Suppressor macrophage treated with lipopolysaccharide for 4 hours (primary cell): Measurements from ENCODE around the gene WNT9B.

Experiments used
- DNase-seq: peaks from one replicate; pipeline ENCODE4 v3.0.0-alpha.2; 2020

WNT9B gene, protein sequence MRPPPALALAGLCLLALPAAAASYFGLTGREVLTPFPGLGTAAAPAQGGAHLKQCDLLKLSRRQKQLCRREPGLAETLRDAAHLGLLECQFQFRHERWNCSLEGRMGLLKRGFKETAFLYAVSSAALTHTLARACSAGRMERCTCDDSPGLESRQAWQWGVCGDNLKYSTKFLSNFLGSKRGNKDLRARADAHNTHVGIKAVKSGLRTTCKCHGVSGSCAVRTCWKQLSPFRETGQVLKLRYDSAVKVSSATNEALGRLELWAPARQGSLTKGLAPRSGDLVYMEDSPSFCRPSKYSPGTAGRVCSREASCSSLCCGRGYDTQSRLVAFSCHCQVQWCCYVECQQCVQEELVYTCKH

DNA sequence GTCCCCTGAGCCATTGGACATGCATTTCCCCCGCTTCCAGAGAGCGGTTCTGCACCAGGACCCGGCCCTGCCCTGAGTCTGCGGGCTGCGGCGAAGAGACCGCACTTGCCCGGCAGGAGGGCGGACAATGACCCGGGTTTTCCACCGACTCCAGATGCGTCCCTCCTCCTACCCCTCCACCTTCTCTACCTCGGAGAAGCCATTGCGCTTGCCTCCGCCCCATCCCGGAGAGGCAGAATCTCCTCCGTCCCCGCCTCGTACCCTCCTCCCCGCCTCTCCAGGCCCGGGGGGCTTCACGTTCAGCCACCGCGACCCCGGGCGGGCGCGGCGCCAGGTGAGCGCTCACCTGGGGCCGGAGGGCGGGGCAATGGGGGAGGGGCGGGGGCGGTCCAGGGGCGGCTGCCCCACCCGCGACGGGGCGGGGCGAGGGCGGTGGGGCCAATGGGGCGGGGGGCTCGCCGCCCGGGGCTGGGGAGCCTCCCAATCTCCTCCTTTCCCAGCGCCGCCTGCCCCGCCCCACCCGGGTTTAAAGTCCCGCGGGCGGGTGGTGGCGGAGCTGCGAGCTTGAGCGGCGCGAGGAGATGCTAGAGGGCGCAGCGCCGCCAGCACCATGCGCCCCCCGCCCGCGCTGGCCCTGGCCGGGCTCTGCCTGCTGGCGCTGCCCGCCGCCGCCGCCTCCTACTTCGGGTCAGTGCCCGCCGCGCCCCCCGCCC, at the start of gene WNT9B:
WNT9B (plus strand) TSS at position 555 of the 713 bp plus-strand sequence; CDS start at position 611, 56 bp downstream.
- no peak for DNase-seq

DNA sequence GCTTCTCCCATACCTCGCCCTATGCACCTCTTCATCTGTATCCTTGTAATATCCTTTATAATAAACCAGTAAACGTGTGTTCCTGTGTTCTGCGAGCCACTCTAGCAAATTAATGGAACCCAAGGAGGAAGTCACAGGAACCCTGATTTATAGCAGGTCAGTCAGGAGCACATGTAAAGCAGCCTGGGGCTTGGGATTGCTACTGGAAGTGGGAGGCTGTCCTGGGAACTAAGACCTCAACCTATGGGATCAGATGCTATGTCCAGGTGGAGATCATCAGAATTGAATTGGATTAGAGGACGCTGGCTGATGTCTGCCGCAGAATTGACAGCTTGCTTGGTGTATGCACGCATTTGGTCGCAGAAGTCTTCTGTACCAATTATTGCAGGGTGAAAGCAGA, 48.6 kb upstream of the WNT9B start:
- DNase-seq, result no peak

DNA sequence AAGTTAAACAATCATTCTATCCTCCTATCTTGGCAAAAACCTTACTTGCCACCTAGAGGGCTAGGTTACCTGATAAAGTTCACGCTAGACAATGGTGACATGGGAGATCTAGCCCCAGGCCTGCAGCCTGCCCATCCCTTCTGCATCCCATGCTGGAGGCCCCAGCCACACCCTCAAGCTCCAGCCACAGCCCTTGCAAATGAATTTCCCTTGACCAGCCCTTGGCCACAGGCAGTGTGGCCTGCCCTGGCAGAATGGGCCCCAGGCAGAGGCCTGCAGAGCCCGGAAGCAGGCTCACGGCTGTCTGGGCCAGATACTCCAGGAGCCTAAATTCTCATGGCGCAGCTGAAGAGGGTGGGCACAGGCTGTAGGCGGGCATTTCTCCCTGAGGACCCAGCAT, 47.8 kb upstream of the WNT9B start:
- no peak for DNase-seq

DNA sequence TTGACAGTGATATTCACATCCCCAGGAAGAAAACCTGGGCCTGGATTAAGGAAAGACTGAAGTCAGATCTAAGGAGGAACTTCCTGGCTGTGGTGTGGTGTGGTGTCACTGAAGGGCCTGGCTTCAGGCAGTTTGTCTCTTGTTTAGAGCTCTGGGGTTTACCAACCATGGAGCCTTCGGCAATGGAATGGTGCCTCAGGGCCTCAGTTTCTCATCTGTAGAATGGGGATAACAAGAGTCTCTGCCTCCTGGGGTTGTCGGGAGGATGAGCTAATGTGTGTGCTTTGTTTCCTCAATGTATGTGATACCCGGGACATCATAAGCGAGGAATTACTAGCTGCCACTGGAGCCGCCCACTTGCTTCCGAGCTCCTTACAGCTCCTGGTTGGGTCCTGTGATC, 45.6 kb upstream of the WNT9B start:
- DNase-seq, result no peak

DNA sequence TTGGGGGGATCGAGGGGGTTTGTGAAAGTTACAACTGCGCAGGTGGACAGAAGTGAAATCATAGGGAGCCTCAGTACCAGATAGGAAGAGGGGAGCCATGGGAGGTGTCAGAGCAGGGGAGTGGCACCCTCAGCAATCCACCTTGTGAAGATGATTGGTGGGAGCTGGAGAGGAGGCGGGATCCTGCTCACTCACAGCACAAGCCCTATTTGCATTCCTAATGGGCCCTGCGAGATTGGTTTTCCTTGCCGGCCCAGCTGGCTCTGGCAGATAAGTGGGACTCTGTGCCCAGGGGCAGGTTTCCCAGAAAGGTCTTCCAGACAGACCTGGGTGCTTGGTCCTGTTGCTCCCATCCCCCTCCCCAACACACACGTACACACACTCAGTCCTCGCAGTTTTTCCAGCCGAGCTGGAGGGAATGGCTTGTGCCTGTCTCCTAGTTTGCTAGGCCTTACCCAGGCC, 42.2 kb upstream of the WNT9B start:
- DNase-seq, result no peak

DNA sequence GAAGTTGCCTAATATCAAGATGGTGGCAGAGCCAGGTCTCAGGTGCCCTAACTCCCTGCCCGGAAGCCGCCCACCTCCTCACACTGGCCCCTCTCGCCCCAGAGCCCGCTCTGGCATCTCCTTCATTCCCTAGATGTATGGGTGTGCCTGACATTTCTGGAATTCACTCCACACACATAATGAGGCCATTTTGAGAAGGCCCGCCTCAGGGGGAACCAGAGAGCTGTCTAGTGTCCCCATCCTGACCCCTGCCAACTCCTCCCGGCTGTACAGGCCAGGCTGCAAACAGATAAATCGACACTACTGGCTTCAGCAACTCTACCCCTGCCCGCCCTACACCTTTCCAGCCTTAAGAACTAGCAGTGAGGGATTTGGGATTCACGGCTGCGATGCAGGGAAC, 40.5 kb upstream of the WNT9B start:
- DNase-seq, result no peak

DNA sequence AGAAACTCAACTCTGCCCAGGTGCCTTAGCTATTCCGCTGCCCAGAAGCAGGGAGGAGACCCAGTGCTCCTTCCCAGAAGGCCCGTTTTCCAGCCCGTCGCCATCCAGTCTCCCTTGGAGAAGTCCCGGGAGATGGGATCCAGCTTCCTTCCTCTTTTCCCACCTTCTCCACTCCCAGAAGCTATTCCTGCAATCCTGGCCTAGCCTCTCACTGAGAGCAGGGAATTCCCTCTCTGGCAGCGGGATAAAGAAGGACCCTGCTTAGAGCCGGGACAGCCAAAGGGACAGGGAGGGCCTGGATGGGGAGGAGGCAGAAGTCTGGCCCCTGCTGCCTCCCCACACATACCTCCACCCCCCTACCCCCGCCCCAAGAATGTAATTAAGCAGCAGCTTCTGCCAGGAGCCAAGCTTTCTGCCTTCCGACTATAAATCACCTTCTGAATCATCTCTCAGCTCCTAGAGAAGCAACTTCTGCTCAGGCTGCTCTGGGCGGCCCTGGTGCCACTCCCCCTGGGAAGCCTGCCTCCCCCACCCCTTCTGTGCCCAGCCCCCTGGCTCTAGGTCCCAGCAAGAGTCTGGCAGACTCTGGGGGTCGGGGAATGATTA, 39.3 kb upstream of the WNT9B start:
- DNase-seq, result no peak

DNA sequence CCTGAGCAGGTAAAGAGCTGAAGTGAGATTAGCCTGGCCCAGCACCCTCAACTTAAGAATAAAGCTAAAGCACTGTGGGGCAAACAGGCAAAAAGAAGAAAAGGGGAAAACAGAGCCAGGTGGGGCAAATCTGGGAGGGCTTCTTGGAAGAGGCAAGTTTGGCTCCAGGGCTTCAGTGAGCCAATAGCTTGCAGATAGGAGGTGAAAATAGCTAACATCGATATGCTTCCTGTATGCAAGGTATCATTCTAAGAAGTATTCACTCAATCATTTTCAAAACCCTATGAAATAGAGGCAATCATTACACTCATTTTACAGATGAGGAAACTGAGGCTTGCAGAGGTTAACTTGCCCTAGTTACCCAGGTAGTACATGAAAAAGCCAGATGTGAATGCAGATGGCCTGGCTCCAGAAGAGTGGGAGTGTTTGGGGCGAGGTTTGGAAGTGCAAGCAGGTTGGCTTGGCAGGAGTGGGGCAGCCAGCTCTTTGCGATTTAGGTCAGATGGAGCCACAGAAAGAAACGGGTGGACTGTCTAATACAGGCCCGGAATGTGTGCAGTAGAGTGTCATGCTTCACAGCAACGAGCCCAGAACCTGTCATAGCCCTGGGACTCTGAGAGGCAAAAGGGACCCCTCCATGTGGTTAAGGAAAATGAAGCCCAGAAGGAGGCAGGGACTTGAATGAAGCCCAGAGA, 38.6 kb upstream of the WNT9B start:
- DNase-seq, result no peak

DNA sequence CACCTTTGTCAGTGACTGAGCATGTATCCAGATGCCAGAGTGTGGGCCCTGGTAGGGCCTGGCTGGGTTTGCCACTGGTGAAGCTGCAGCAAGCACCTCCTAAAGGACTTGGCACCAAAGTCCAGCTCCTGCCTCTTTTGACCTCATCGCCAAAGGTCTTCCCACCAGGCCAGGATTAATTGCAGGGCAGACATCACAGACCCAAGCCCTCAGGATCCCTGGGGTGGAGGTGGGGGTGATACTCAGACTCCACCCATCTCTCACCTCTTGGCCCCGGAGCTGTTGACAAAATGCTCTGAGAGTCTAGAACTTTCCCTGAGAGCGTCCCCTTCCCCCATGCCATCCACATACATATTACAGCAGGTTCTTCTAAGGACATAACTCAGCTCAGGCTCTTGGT, 37.5 kb upstream of the WNT9B start:
- DNase-seq, result no peak

DNA sequence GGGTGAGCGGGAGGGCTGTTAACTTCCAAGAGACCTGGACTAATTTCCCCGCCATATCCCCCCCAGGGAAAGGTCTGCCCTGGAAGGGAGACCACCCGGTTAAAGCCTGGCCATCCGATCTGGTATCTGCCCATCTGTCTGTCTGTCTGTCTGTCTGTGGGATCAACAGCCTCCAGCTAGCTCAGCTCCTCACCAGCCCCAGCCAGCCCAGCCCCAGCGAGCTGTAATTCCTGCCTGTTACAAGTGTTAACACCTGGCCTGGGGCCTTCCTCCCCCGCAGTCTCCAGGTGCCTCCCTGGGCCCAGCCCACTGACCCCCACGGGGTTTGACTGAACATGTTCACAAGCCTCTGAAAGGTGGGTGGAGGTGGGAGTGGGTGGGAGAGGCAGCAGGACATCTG, 36.9 kb upstream of the WNT9B start:
- no peak for DNase-seq

DNA sequence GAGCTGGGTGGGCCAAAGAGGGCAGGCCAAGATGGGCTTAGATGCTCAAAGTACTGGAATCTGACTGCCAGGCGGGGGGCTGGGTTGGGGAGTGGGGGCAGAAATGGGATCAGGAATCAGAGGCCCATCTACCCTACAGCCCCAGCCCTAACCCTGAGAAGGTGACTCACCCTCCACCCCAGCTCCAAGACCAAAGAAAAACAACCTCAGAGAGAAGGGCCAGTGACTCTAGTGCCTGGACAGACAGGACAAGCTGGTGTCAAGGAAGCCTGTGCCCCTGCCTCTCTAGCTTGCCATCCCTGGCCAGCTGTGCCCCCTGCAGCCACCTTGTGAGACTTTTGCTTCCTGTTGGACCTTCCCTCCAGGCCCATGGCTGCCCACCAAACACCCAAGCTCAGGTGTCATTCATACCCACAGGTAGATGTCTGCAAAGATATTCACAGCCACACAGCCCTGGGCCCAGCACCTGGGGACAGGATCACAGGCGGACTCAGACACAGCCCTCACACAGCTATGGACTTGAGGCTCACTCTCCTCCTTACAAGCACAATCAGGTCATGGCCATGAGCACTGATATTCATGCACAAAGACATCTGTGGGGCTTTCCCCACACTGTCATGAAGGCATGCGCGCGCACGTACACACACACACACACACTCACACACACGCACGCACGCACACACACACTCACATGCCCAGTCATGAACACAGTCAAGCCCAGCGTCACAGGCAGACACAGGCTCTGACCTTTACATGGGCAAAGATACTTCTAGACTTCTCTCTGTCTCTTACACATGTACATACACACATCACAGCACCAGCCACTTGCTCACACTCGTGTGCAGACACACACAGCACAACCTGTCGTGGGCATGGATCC, 35.7 kb upstream of the WNT9B start:
- DNase-seq, result no peak

DNA sequence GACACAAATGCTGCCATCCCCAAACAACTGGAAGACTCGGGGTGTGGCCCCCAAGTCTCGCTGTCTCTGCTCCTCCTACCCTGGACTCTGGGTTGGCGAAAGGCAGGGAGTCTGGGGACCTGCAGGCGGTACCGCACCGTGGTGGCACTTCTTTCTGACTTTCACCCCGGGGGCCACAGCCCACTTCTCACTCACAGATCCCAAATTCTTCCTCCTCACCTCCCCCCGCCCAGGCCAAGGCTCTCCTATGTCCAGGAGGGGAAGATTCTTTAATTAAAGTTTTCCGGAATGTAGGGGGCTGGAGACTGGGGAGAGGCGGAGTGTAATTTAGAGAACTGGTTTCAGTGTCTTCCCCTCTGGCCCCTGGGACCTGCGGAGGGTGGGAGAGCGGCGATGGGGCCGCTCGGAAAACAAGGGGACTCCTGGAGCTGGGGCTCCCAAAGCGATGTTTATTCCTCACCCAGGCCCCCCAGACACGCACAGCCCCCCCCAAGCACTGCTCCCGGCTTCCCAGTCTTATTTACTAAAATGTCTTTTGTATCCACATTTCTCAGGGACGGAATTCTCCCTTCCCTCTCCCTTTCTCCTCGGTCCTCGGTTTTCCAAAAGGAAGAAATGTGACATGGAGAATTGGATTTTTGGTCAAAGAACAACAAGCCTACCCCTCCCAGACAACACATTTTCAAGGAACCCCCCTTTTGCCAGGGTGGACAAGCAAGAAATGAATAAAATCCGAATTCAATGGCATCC, 34.1 kb upstream of the WNT9B start:
- DNase-seq, result no peak

DNA sequence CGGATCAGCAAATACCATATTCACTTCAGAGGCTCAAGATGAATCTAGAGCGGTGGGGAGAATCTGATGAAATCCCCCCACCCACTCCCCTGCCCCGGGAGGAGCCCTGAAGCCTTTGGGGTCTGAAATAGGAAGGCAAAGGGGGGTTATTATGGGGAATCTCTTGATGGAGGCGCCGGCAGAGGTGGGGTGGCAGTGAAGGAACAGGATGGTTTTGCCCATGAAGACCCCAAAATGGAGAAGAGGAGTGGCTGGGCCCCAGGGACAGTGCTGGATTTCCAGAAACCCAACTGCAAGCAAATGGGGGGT, 33.5 kb upstream of the WNT9B start:
- no peak for DNase-seq

DNA sequence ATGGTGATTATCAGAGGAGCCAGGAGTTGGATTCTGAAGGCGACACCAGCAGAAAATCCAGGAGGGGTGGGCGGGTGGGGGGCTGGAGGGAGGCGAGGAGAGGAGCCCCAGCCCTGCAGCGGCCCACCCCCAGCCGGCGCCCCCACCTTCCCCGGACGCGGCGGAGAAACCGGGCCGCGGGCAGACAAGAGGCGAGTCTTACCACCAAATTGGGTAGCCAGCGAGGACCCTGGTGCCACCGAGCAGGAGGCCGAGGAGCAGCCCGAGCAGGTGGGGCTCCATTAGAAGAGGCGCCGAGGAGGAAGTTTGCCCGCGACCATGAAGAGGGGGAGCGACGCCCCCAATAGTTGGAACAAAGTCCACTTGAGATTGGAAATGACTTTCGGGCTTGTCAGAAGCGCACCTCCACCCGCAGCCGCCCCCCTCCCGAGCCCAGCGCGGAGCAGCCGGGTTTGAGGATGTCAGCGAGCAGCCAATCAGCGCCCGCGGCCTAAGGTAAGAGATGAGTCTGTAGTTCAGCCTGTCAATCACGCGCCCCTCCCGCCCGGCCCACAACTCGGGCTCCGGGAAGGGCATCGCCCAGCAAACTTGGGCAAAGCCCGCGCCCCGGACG, 33.0 kb upstream of the WNT9B start, which contains the start of gene WNT3:
WNT3 (minus strand) TSS at position 377 of the 613 bp plus-strand sequence; CDS start at position 282, 95 bp downstream.
- peak; percentile 15 for DNase-seq

DNA sequence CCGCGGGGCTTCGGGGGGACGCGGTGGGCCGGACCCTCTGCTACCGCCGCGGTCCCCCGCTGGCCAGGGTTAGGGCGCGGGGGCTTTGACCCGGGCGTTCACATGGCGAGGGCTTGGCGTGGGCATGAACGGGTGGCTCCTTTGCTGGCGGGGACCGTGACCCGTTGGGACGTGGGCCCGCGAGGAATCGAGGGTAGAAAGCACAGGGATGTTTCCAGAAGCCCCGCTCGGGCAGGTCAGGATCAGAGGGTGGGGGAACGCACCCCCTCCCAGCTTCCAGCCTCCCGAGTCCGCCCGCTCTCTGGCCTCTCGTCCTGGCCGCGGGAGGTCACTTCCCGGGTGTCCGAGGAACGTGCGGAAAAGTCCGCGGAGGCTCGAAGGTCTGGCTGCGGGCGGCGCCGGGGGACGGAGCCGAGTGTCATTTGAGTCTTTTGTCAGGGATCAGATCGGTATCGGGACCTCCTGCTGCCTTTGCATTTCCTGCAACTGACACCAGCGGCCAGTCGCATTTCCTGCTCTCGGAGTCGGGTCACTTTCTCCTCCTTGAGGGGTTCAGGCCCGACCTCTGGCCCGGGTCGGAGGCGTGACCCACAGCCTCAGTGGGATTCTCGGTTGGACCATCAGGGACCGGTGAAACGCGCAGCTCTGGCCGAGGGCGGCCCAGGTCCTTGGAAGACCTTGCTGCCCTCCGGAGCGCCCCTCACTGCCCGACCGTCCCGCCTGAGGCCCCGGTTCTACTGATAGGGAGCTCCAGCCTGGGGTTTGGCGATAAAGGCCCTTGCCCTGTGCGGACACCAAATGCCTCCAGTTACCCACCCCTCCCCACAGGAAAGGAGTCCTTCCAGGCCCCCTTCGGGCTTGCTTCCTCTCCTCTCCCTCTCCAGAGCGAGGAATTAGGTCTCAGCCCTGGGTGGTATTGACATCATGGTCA, 32.2 kb upstream of the WNT9B start:
- no peak for DNase-seq

DNA sequence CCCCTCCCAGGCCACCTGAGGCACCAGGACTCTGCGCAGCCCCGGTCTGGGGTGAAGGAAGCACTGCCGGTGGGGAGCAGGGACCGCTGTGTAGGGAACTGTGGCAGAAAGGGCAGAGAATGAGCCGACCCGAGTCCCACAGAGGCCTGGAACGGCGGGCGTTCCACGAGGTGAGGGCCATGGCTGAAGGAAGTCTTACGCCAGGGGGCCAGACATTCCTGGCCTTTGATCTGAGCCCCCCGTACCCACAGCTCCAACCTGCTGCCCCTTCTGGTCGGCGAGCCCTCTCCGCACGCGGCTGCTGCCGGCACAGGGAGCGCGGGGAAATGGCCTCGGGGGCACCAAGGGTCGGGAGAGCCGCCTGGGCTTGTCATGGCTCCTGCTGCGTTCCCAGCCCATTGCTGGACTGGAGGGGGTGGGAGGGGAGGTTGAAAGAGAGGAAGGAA, 31.5 kb upstream of the WNT9B start:
- no peak for DNase-seq

DNA sequence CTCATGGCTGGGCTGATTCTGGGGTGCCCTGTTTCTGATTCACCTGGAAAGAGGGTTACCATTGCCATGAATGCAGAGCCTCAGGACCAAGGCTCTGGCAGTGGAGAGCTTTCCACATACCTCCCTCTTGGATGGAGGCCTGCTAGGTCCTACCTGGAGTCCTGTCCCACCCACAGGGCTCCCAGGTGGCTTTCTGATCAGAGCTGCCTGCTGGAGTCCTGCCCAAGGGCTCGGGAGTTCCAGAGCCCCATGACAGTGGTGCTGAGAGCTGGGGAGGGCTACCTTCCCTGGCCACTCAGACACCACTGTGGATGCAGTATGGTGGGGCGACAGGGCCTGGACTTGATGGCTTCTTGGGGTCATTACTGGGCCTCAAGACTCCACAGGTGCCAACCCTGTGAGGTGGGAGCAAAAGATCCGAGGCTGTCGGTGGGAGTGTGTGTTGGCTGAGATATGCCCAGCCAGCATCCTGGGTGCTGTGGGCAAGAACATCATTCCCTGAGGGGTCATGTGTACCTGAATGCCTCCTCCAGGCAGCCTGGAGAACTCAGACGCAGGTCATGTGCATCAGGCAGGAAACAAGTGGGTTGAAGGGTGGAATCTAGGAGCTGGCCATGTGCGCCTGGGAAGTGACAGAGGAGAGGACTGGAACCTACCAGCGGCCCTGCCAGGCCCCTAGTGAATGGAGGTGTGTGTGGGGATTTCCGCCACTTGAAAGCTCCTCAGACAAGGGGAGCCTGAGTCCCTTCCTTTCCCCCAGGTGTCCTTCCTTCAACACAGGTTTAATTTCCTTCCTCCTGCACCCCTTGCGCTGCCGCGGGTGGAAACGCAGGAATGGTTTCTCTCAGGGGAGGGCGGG, 30.6 kb upstream of the WNT9B start:
- DNase-seq, result no peak

DNA sequence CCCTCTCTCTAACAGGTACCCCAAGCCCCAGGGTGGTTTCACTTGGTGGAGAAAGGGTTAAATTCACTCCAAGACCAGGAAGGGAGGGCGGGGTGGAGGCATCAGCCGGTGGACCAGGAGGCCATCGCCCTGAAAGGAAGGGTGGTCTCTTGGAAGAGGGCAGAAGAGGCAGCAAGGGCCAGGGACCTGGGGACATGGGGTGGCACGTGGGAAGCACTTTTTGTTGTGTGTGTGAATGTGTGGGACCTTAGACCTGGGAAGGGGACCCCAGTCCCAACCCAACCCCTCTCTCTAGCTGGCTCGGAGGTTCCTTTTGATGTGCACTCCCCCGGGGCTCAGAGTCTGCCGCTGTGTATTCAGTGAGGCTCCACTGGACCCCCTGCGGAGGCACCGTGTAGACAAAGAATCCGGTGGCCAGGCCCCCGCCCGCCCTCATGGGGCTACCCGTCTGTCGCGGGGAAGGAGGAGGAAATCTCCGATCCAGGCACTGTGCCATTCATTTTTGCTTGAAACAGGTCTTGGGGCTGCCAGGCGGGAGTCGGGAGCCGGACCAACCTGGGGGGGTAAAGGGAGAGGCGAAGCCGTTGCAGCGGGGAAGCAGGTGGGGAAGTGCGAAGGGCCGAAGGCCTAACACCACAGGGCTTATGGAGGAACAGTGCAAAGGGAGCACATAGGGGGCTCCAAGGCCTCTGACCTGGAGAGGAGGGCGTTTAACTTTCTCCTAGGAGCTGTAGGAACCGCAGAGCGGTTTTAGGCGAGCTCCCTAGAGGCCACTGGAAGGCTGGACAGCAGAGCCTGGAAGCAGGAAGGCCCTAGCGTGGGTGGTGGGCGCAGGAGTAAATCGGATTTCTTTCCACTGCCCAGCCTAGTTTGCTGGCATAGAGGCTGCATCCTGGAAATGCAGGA, 29.6 kb upstream of the WNT9B start:
- DNase-seq, result no peak
